ENCODE results near the gene ATP13A1.
A peak's percentile ranks its signal among the peaks of the same experiment; 100 is the strongest.

ATP13A1 gene

DNA sequence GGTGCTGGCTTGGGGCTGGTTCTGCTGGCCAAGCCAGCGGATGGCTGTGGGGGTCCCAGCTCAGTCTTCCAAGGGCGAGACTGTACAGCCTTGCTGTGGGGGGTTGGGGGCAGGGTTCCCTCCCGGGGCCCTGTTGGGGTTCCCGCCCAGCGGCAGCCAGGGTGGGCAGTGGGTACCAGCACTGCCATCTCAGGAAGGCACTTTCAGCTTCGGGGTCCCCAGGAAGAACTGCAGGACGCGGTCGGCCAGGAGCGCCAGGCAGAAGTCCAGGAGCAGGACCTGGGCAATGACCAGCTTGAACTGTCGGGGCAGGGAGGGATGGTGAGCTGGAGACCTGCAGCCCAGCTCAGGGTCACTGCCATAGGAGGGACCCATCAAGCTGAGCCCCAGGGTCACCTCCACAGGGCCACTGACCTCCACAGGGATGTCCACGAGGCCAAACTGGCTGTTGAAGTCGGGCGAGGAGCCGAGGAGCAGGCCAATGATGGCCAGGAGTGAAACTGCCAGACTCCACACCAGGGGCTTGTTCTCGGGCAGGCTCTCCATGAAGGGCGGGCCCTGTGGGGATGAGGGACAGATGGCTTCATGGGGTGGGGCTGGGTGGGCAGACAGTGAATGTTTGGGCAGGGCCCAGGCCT, 18.1 kb downstream of the ATP13A1 start:
- DNase-seq = no peak

- peak in 1 of 56 donors; percentile 23 for DNase-seq
These were observed 19.5 kb downstream of the ATP13A1 start for GRCh38 chr19:19644054-19644388.

DNA sequence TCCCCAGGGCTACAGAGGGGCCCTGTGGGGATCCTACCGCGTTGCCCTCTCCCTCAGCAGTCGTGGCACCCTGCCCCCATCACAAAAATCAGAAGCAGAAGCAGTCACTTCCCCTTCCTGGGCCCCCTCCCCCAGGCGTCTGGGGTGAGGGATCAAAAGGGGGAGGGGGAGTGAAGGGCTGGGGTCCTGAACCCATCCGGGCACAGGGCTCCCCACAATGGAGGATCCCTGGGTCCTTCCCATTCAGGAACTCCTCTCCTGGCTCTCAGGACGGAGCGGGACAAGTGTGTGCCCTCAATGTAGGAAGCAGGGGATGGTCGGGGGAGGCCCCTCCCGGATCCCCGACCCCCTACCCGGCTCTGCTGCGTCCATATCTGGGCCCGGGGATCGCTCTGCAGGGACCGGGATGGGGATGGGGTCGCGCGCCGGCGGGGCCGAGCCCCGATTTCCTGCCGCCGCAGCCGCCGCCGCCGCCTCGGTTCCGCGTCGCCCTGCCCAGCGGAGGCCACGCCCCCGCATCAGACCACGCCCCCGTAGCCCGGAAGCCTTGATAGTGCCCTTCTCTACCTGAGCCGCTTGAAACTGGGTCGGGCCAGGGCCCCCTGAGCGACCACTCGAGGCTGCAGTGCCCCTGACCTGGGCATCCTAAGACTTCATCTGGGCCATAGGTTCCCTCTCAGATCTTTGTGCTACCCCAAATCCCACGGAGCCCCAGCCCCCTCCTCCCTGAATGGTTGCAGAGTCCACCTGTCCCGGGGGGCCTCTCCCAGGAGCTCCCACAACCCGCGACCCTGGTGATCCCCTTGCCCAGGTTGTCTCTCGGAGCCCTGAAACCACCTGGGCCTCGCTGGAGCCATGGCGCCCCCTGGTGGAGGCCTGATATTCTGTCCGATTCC, 20.1 kb downstream of the ATP13A1 start, which contains the start of gene GMIP:
GMIP (minus strand) TSS at position 500 of the 896 bp plus-strand sequence; CDS start at position 372, 128 bp downstream.
- peak in 41 of 56 donors; percentile 6 to 81 (median 42) for DNase-seq

DNA sequence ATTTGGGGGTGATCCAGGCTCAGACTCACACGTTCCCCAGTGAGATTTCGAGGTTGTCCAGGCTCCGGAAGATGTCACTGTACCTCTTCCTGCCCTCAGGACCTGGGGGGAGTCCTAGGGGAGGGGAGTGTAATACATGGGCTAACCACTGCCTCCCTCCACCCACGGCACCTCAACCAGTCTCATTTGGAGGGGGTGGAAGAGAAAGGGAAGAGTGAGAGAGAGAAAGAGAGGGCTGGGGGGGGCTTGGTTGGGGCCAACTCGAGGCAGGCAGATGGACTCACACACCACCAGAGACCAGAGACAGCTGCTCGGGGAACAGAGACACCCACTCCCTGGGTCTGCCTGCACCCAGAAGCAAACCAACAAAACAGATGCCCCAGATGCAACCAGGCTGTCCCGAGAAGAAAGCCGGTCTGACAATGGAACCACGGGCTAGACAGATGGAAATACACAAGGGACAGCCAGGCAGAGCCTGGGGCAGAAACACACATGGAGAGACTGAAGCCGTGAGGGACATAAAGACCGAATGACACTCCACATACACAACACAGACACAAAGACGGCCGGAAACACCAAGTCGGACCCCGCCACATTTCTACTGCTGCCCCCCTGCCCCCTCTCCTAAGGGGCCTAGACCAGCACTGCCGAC, 20.8 kb downstream of the ATP13A1 start:
- no peak for DNase-seq

DNA sequence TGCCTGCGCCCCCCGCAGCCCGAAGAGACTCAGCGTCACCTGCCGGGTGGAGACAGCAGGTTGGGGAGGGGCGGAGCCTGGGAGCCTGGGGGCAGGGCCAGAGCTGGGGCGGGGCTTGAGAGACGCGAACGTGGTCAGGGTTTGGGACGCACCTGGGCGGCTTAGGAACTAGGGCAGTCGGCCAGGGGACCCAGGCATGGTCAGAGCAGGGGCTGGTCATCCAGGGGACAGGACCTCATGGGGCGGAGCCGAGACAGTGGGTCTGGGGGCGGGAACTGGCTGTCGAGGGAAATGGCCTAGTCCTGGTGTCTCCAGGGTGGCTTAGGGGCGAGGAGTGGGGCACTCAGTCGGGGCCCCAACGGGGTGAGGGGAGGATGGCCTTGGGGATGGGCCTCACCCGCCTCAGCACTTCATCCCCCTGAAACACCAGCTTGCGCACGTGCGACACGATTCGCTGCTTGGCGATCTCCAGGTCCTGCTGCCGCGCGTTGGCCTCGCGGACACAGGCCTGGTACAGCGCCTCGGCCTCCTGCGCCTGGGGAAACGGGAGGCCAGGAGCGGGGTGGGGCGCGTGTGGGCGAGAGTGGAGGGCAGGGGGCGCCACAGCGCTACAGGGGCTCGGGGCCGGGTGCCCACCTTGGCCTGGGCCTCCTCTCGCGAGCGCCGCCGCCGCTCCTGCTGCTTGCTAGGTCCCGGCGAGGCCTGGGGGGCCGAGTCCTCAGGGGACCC, 25.8 kb downstream of the ATP13A1 start:
- no peak for DNase-seq

- DNase-seq = no peak
These were observed 26.3 kb downstream of the ATP13A1 start for GRCh38 chr19:19637186-19637522.

DNA sequence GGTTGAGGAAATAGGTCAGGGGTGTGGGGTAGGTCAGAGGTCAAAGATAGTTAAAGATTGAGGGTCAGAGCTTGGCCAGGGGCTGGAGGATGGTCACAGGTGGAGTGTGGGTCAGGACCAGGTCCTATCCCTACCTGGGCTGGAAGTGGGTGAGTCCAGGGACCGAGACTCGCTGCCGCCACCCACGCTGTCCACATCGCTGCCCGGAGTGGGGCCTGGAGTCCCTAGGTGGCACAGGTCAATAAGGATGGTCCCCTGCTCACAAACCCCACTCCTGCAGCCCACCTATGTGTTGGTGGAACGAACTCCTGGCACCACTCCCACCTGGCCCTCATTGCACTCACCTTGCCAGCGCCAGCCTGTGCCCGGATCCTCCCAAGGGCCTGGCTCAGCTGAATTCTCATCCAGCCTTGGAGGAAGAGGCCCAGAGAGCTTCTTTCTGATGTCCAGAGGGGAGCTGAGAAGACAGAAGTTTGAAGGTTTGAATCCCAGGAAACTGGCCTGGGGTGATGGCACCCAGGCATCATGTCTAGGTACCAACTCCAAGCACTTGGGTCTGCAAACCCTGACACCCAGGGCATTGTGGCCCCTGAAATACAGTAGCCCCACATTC, 26.8 kb downstream of the ATP13A1 start:
- no peak for DNase-seq

DNA sequence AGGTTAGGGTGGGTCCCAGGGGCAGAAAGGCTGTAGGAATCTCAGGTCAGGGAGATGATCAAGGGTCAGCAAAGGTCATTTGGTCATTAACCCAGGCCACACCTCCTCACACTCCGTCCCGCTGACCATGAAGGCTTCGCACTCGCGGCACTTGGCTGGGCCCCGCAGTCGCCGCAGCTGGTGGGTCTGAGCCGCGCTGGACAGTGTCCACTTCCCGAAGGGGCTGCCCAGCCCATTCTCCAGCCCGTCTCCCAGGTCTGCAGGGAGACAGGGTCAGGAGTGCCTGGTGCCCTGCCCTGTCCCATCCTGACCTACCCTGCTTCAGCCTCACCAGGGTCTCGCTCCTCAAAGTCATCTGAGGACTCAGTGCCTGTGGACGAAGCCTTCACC, 28.2 kb downstream of the ATP13A1 start:
- DNase-seq = no peak

DNA sequence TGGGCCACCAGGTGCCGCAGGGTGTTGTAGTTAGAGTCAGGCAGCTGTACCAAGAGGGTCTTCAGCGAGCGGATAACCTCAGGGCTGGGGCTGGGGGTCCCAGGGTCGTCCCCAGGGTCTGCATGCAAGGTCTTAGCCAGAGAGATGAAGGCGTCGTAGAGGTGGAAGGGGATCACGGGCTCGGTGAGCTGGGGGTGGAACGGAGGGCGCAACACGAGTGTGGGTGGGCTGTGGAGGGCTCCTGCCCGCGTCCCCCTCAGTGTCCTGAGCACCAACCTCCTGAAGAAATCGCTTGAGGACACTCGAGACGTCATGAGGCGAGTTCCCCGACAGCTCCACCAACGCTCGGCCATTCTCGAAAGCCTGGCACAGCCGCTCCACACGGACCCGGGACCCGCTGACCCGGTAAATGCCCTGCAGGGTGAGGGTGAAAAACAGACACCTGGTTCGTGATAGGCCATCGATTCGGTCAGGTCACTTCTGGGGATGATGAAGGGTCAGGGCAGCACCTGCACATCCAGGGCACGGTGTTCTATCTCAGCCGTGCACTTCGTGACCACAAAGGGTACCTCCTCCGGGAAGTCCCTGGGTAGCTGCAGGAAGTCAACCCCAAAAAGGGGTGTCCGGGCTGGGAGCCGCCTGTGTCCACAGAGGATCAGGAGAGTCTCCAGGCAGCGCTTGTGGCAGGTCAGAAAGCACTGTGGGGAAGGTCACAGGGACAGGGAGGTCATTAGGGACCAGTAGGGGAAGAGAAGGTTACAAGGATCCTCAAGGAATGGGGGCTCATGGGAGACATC, 28.8 kb downstream of the ATP13A1 start:
- DNase-seq = no peak

DNA sequence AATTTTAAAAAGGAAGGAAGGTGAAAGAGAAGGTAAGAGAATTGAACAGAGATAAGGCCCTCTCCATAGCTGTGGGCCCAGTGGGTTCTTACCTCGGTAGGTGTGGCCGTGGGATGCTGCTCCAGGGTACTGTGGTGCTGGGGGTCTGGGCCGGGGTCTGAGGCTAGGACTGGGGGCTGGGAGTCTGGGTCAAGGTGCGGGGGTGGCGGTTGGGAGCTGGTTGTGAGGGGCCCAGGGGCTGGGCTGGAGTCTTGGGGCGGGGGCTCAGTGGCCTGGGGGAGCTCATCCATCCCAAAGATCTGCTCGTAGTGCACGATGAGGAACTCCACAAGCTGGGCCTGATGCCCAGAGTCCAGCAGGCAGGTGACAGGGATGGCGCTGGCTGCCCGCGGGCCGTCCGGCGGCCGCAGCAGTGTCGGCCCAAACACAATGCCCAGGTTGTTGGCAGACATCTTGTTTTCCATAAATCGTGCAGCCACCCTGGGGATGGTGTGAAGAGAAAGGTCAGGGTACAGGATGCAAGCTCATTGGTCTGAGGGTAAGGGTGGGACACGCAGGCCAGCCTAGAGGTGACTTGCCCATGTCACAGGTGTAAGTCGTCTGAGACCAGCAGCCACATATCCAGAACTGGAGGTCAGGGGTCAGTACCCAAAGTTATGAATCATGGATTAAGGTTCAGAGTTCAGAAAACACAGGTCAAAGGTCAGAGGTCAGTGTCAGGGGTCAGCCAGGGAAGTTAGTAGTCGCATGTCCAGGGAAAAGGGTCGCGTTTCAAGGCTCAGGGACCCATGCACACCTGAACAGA, 29.6 kb downstream of the ATP13A1 start:
- no peak for DNase-seq

DNA sequence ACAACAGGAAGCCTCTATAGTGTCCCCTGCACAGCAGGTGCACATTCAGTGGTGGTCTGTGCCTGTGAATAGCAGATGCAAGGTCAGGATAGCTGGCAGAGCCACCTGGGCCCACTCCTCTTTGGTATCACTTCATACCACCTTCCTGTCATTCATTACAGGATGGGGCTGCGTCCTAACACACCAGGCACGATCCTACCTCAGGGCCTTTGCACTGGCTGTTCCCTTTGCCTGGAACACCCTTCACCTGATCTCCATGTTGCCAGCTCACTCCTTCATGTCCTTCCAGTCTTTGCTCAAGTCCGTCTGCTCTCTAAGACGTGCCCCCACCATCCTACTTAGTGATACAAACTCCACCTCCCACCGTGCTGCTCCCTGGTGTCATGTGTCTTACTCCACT, 30.8 kb downstream of the ATP13A1 start:
- no peak for DNase-seq

- DNase-seq = no peak
These were observed 32.1 kb downstream of the ATP13A1 start for GRCh38 chr19:19631346-19631745.

DNA sequence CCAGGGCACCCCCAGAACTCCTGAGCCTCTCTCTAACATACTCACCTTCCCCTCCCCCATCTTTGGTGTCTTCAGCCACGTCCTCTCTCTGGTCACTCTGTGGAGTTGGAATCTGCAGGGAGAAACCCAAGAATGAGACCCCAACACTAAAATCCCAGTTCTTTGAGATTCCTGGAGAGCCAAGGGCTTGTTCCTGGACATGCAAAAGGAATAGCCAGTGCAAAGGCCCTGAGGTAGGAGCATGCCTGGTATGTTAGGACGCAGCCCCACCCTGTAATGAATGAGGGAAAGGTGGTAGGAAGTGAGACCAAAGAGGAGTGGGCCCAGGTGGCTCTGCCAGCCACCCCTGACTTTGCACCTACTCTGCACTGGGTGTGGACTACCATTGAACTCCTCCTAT, 33.0 kb downstream of the ATP13A1 start:
- DNase-seq = no peak

DNA sequence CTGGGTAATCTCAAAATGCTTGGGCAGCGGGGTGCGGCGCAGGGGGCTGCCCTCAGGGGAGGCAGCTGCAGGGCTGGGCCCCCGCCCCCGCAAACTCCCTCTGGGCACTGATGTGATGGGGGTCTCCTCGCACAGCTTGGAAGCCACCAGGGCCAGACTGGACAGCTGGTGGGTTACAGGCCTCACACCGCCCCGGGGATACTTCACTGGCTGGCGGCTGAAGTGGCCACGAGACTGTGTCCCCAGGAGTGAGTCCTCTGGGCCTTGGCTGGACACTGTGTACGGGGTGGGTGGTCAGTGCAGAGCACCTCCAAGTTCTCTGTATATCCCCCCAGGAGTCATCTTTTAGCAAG, 33.4 kb downstream of the ATP13A1 start:
- DNase-seq = no peak

DNA sequence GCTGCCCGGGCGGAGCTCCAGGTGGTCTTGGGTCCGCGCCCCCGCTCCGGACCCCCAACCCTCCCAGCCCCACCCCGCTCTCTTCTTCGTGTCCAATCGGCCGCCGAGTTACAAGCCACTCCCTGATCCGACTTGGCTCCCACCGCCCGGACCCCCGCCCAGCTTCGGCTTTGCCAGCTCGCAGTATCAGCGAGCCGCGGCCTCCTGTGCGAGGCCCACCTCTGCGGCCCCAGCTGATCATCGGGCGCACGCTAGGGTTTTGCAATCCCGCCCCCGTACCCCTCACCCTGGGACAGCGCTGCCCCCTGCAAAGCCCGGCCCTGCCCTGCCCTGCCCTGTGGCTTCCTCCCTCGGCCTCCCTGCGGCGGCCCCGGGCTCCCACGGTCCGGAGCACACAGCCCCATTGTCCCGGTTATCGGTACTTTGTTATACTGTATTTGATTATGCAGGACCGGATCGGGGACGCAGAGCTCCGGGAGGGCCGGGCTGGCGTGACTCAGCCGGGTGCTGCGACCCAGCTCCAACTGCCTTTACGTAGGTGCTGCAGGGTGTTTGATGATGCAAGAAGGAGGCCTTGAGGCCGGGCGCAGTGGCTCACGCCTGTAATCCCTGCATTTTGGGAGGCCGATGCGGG, 34.9 kb downstream of the ATP13A1 start:
- peak in 3 of 56 donors; percentile 13 to 83 (median 25) for DNase-seq

GRCh38 chr19:19627621-19628500, 35.6 kb downstream of the ATP13A1 start, which contains the start of gene LPAR2:
LPAR2 (minus strand) TSS chr19:19628220; CDS start chr19:19627275, 945 bp downstream.
- peak in 5 of 56 donors; percentile 8 to 83 (median 13) for DNase-seq

GRCh38 chr19:19626516-19627472, 36.7 kb downstream of the ATP13A1 start:
- no peak for DNase-seq
